Small intestine (tissue), 4 donors: ENCODE data around the gene CPSF2. TPM values are rescaled to one million over a fixed set of nuclear protein-coding genes. Genes with fewer than 3 reads are reported as not detected.

Experiments
- polyA plus RNA-seq, 4 donors: library from polyadenylated mRNA; stranded (reverse) in 3 of 4; unstranded in 1 of 4; fragments of 200-250 nt in 3 of 4; fragments of 120-200 nt in 1 of 4; gene quantifications; one replicate each; pipeline versions ENCODE4 v1.2.1 to v1.2.3, GENCODE V29; 2013
- donor health status: healthy with polysubstance abuse.
- donor health status: Bipolar disorder and iron deficiency.
- donor health status: healthy.

CPSF2 gene
- polyA plus RNA-seq, 4 donors: 5.8 to 28.4 (median 14.0) TPM

Other genes starting within 250 kb of the CPSF2 start
- 10 to 100 TPM in 3 of 4 donors, 1 to 10 TPM in 1; 2.0 to 88.3 (median 22.9) TPM for gene FBLN5, start 174.3 kb upstream of the CPSF2 start, polyA plus RNA-seq
- 10 to 100 TPM in 1 of 4 donors, 1 to 10 TPM in 3; 3.5 to 22.4 (median 5.9) TPM for gene TRIP11, start 81.9 kb upstream of the CPSF2 start, polyA plus RNA-seq
- 10 to 100 TPM in 2 of 4 donors, 1 to 10 TPM in 2; 6.8 to 15.6 (median 9.0) TPM for gene ATXN3, start 15.4 kb upstream of the CPSF2 start, polyA plus RNA-seq
- 1,000 to 10,000 TPM in 1 of 4 donors, 100 to 1,000 TPM in 3; 223 to 1,286 (median 710) TPM for gene NDUFB1, start 263 bp upstream of the CPSF2 start, polyA plus RNA-seq
- under 1 TPM in 2 of 4 donors, not detected in 2; 0.16 to 0.31 TPM for gene SLC24A4, start 201.2 kb downstream of the CPSF2 start, polyA plus RNA-seq